ENCODE measurements around the gene ATP1A3. TPM values are rescaled to one million over a fixed set of nuclear protein-coding genes. Genes with fewer than 3 reads are reported as not detected.

The ATP1A3 gene
- total and polyA plus RNA-seq, 3 experiments from 2014 or later, result 1.9 to 8.2 (median 4.1) TPM

- ChIA-PET POLR2A (interaction anchor here (0.7 to 2.3 kb wide), 5 partner anchors 9 to 66 kb away, joined by 3 to 14 read pairs (median 3); partner anchors contain the start of gene ARHGEF1), CTCF (interaction anchor here (0.8 to 2.2 kb wide), 5 partner anchors 9 to 64 kb away, joined by 4 to 12 read pairs (median 7); no protein-coding TSS in a partner anchor)
- H3K27me3 ChIP-seq (ENCODE audit: insufficient read depth, low read length, poor library complexity, severe bottlenecking), result peaks cover 8% of the 10 kb centered on the region
- peaks cover 42 to 59% (median 42%) of the 10 kb centered on the region in 3 donors for H3K4me1 Mint-ChIP-seq
- no peaks in the 10 kb centered on the region for H3K36me3 ChIP-seq (ENCODE audit: insufficient read depth, low read length)
- H3K4me1 ChIP-seq (ENCODE audit: insufficient read depth, low read length), result peaks cover 39% of the 10 kb centered on the region
- H3K9me3 Mint-ChIP-seq, result peaks cover 0 to 2% (median 0%) of the 10 kb centered on the region in 5 donors
- DNase-seq, result no peak
- H3K4me3 ChIP-seq (ENCODE audit: low read length), result no peak overlapping the region
- H3K9me3 ChIP-seq (ENCODE audit: low read length), result no peaks in the 10 kb centered on the region
- H3K27ac Mint-ChIP-seq, result peak overlapping the region in 7 of 8 donors; percentile 69 to 95 (median 85)
- no peaks in the 10 kb centered on the region for H3K36me3 Mint-ChIP-seq
- H3K4me3 Mint-ChIP-seq, result peak overlapping the region in 2 of 7 donors; percentile 25 to 48
- peaks cover 12 to 18% of the 10 kb centered on the region in 2 donors for H3K27me3 Mint-ChIP-seq
- no peak overlapping the region for H3K27ac ChIP-seq (ENCODE audit: low read depth, low read length)
Observed at GRCh38 chr19:41936961-41937360, 57.1 kb downstream of the ATP1A3 start.

- H3K4me3 ChIP-seq (ENCODE audit: low read length), result no peak overlapping the region
- Mint-ChIP-seq H3K27me3 (peaks cover 9 to 17% of the 10 kb centered on the region in 2 donors), H3K4me3 (peak overlapping the region in 4 of 7 donors; percentile 25 to 63 (median 40)), H3K4me1 (peaks cover 38 to 55% (median 38%) of the 10 kb centered on the region in 3 donors), H3K36me3 (no peaks in the 10 kb centered on the region), H3K27ac (peak overlapping the region in 7 of 8 donors; percentile 69 to 95 (median 85)), H3K9me3 (peaks cover 0 to 1% (median 0%) of the 10 kb centered on the region in 5 donors)
- peaks cover 39% of the 10 kb centered on the region for H3K4me1 ChIP-seq (ENCODE audit: insufficient read depth, low read length)
- H3K27ac ChIP-seq (ENCODE audit: low read depth, low read length), result no peak overlapping the region
- ChIA-PET CTCF (interaction anchor here (1.6 to 2.2 kb wide), 4 partner anchors 9 to 64 kb away, joined by 6 to 12 read pairs (median 9); no protein-coding TSS in a partner anchor), POLR2A (interaction anchor here (0.7 to 2.3 kb wide), 3 partner anchors 9 to 64 kb away, joined by 3 to 14 read pairs (median 4); partner anchors contain the start of gene ARHGEF1)
- no peaks in the 10 kb centered on the region for H3K9me3 ChIP-seq (ENCODE audit: low read length)
- peak in 4 of 5 donors; percentile 49 to 88 (median 66) for DNase-seq
- H3K27me3 ChIP-seq (ENCODE audit: insufficient read depth, low read length, poor library complexity, severe bottlenecking), result peaks cover 8% of the 10 kb centered on the region
- H3K36me3 ChIP-seq (ENCODE audit: insufficient read depth, low read length), result no peaks in the 10 kb centered on the region
Observed at GRCh38 chr19:41936416-41936850, 57.6 kb downstream of the ATP1A3 start.

GRCh38 chr19:41935760-41936415 is 58.1 kb downstream of the ATP1A3 start:
- POLR2A ChIA-PET, result interaction anchor here (0.6 to 2.3 kb wide), 2 partner anchors 8 to 10 kb away, joined by 5 to 14 read pairs; no protein-coding TSS in a partner anchor
- Histone ChIP-seq H3K27ac (ENCODE audit: low read depth, low read length) (no peak overlapping the region), H3K4me1 (ENCODE audit: insufficient read depth, low read length) (peaks cover 39% of the 10 kb centered on the region), H3K4me3 (ENCODE audit: low read length) (no peak overlapping the region), H3K9me3 (ENCODE audit: low read length) (no peaks in the 10 kb centered on the region), H3K27me3 (ENCODE audit: insufficient read depth, low read length, poor library complexity, severe bottlenecking) (peaks cover 8% of the 10 kb centered on the region), H3K36me3 (ENCODE audit: insufficient read depth, low read length) (no peaks in the 10 kb centered on the region)
- Mint-ChIP-seq H3K9me3 (no peaks in the 10 kb centered on the region), H3K27ac (peak overlapping the region in 7 of 8 donors; percentile 69 to 95 (median 85)), H3K27me3 (peaks cover 7 to 13% of the 10 kb centered on the region in 2 donors), H3K4me3 (peak overlapping the region in 4 of 7 donors; percentile 25 to 63 (median 40)), H3K4me1 (peaks cover 35 to 54% (median 39%) of the 10 kb centered on the region in 3 donors), H3K36me3 (no peaks in the 10 kb centered on the region)
- CTCF ChIA-PET, result interaction anchor here (1.0 to 3.5 kb wide), 5 partner anchors 10 to 76 kb away, joined by 5 to 27 read pairs (median 11); partner anchors contain the start of gene RPS19
- DNase-seq, result peak in 1 of 5 donors; percentile 49

- Mint-ChIP-seq H3K4me1 (peaks cover 44 to 59% (median 44%) of the 10 kb centered on the region in 3 donors), H3K4me3 (peak overlapping the region in 4 of 7 donors; percentile 4 to 48 (median 15)), H3K27me3 (peaks cover 7 to 11% of the 10 kb centered on the region in 2 donors), H3K9me3 (no peaks in the 10 kb centered on the region), H3K36me3 (no peaks in the 10 kb centered on the region), H3K27ac (peak overlapping the region; percentile 41 to 95 (median 88))
- Histone ChIP-seq H3K36me3 (ENCODE audit: insufficient read depth, low read length) (no peaks in the 10 kb centered on the region), H3K27me3 (ENCODE audit: insufficient read depth, low read length, poor library complexity, severe bottlenecking) (peaks cover 8% of the 10 kb centered on the region), H3K9me3 (ENCODE audit: low read length) (no peaks in the 10 kb centered on the region), H3K27ac (ENCODE audit: low read depth, low read length) (no peak overlapping the region), H3K4me1 (ENCODE audit: insufficient read depth, low read length) (peaks cover 48% of the 10 kb centered on the region), H3K4me3 (ENCODE audit: low read length) (no peak overlapping the region)
- ChIA-PET CTCF (interaction anchor here (1.0 to 3.5 kb wide), 5 partner anchors 11 to 75 kb away, joined by 3 to 27 read pairs (median 5); partner anchors contain the start of gene RPS19), POLR2A (no interaction called here)
- DNase-seq, result peak; percentile 60 to 85 (median 71)
Observed at GRCh38 chr19:41934849-41935374, 59.1 kb downstream of the ATP1A3 start.

GRCh38 chr19:41933693-41934426 is 60.2 kb downstream of the ATP1A3 start:
- DNase-seq, result no peak
- Mint-ChIP-seq H3K4me1 (peaks cover 53 to 70% (median 53%) of the 10 kb centered on the region in 3 donors), H3K9me3 (no peaks in the 10 kb centered on the region), H3K36me3 (peaks cover 0 to 3% (median 0%) of the 10 kb centered on the region in 3 donors), H3K4me3 (no peak overlapping the region), H3K27me3 (peaks cover 7 to 11% of the 10 kb centered on the region in 2 donors), H3K27ac (peak overlapping the region; percentile 41 to 94 (median 89))
- H3K27ac ChIP-seq (ENCODE audit: low read depth, low read length), result no peak overlapping the region
- ChIA-PET POLR2A (no interaction called here), CTCF (interaction anchor here (0.6 to 3.5 kb wide), 9 partner anchors 9 to 74 kb away, joined by 3 to 27 read pairs (median 4); partner anchors contain the start of gene RPS19)
- H3K9me3 ChIP-seq (ENCODE audit: low read length), result no peaks in the 10 kb centered on the region
- H3K4me1 ChIP-seq (ENCODE audit: insufficient read depth, low read length), result peaks cover 56% of the 10 kb centered on the region
- H3K27me3 ChIP-seq (ENCODE audit: insufficient read depth, low read length, poor library complexity, severe bottlenecking), result peaks cover 8% of the 10 kb centered on the region
- no peak overlapping the region for H3K4me3 ChIP-seq (ENCODE audit: low read length)
- no peaks in the 10 kb centered on the region for H3K36me3 ChIP-seq (ENCODE audit: insufficient read depth, low read length)

- Histone ChIP-seq H3K9me3 (ENCODE audit: low read length) (no peaks in the 10 kb centered on the region), H3K27me3 (ENCODE audit: insufficient read depth, low read length, poor library complexity, severe bottlenecking) (peaks cover 8% of the 10 kb centered on the region), H3K36me3 (ENCODE audit: insufficient read depth, low read length) (no peaks in the 10 kb centered on the region), H3K4me3 (ENCODE audit: low read length) (no peak overlapping the region), H3K4me1 (ENCODE audit: insufficient read depth, low read length) (peaks cover 58% of the 10 kb centered on the region), H3K27ac (ENCODE audit: low read depth, low read length) (no peak overlapping the region)
- peak overlapping the region in 5 of 8 donors; percentile 65 to 91 (median 75) for H3K27ac Mint-ChIP-seq
- no peaks in the 10 kb centered on the region for H3K9me3 Mint-ChIP-seq
- peaks cover 56 to 68% (median 57%) of the 10 kb centered on the region in 3 donors for H3K4me1 Mint-ChIP-seq
- peaks cover 0 to 5% (median 0%) of the 10 kb centered on the region in 3 donors for H3K36me3 Mint-ChIP-seq
- CTCF ChIA-PET, result interaction anchor here (3.5 kb wide), 1 partner anchor 59 kb away, joined by 27 read pairs; no protein-coding TSS in a partner anchor
- no peak overlapping the region for H3K4me3 Mint-ChIP-seq
- H3K27me3 Mint-ChIP-seq, result peaks cover 7 to 11% of the 10 kb centered on the region in 2 donors
- POLR2A ChIA-PET, result no interaction called here
- DNase-seq, result no peak
Observed at GRCh38 chr19:41932720-41933332, 61.2 kb downstream of the ATP1A3 start.

GRCh38 chr19:41932259-41932719 is 61.7 kb downstream of the ATP1A3 start:
- peak overlapping the region in 4 of 8 donors; percentile 13 to 82 (median 70) for H3K27ac Mint-ChIP-seq
- POLR2A ChIA-PET, result interaction anchor here (0.6 kb wide), 1 partner anchor 158 kb away, joined by 5 read pairs; no protein-coding TSS in a partner anchor
- H3K4me1 ChIP-seq (ENCODE audit: insufficient read depth, low read length), result peaks cover 58% of the 10 kb centered on the region

More at GRCh38 chr19:41932259-41932719, 61.7 kb downstream of the ATP1A3 start:
- H3K9me3 ChIP-seq (ENCODE audit: low read length), result no peaks in the 10 kb centered on the region
- CTCF ChIA-PET, result interaction anchor here (3.5 kb wide), 1 partner anchor 58 kb away, joined by 27 read pairs; no protein-coding TSS in a partner anchor
- Mint-ChIP-seq H3K4me3 (no peak overlapping the region), H3K27me3 (peaks cover 7 to 11% of the 10 kb centered on the region in 2 donors), H3K4me1 (peaks cover 51 to 62% (median 53%) of the 10 kb centered on the region in 3 donors), H3K36me3 (peaks cover 0 to 5% (median 0%) of the 10 kb centered on the region in 3 donors), H3K9me3 (no peaks in the 10 kb centered on the region)
- H3K27me3 ChIP-seq (ENCODE audit: insufficient read depth, low read length, poor library complexity, severe bottlenecking), result peaks cover 8% of the 10 kb centered on the region
- H3K4me3 ChIP-seq (ENCODE audit: low read length), result no peak overlapping the region
- H3K27ac ChIP-seq (ENCODE audit: low read depth, low read length), result no peak overlapping the region
- H3K36me3 ChIP-seq (ENCODE audit: insufficient read depth, low read length), result no peaks in the 10 kb centered on the region
- no peak for DNase-seq

All from CD8-positive, alpha-beta memory T cell (primary cell).